ENCODE results near the gene FSCN2. TPM values are rescaled to one million over a fixed set of nuclear protein-coding genes. Genes with fewer than 3 reads are reported as not detected.

The FSCN2 gene
- total RNA-seq, 3 donors from 2014 or later = 0.48 to 3.2 (median 1.6) TPM

DNA sequence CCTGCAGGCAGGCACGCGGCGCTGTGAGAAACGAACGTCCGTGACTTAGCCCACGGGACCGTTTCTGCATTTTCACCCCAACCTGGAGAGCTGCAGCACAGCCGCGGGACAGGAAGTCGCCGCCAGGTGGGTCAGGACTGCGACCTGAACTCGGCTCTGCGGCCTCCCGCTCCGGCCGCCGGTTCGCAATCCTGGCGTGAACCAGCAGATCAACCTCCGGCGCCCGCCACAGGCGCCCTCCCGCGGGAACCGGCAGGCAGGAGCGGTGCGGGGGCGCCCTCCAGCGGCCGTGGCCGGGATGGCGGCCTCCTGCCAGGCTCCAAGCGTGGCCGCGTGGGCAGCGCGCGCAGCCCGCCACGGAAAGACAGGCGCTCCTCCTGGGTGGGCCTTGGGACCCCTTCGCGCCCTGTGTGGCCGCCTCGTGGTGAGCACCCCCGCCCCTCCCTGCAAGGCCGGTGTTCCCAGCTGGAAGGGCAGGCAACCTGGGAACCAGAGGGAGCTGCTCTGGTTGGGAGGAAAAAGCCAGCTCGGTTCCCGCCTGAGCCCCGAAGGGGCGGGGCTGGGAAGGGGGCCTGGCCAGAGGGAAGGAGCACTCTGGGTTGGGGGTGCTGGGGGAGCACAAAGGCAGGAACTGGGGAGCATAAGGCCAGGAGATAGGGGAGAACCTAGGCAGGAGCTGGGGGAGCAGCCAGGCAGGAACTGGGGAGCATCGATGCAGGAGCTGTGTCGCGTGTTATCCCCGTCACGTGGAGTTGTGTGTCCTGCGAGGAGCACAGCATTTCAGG is 43.8 kb upstream of the FSCN2 start:
- Histone ChIP-seq H3K27ac (no peak overlapping the region), H3K27me3 (no peaks in the 10 kb centered on the region), H3K36me3 (no peaks in the 10 kb centered on the region), H3K4me3 (peak overlapping the region; percentile 34 to 68 (median 46)), H3K4me1 (peaks cover 0 to 4% of the 10 kb centered on the region in 2 donors), H3K9me3 (no peaks in the 10 kb centered on the region)
- intact Hi-C loops (cut with DNase I; ENCODE audit: low total_unique reads) = loop anchor here (10.0 kb wide), 1 partner anchor 230 kb away; no protein-coding TSS in a partner anchor
- peak; percentile 78 to 90 for DNase-seq (ENCODE audit: low spot score in 2 of 2)
- TF ChIP-seq POLR2AphosphoS5 (IDR thresholded peaks at IDR 0.05) = peak in 2 of 3 donors; percentile 57 to 67
- TF ChIP-seq, protein P1, sequence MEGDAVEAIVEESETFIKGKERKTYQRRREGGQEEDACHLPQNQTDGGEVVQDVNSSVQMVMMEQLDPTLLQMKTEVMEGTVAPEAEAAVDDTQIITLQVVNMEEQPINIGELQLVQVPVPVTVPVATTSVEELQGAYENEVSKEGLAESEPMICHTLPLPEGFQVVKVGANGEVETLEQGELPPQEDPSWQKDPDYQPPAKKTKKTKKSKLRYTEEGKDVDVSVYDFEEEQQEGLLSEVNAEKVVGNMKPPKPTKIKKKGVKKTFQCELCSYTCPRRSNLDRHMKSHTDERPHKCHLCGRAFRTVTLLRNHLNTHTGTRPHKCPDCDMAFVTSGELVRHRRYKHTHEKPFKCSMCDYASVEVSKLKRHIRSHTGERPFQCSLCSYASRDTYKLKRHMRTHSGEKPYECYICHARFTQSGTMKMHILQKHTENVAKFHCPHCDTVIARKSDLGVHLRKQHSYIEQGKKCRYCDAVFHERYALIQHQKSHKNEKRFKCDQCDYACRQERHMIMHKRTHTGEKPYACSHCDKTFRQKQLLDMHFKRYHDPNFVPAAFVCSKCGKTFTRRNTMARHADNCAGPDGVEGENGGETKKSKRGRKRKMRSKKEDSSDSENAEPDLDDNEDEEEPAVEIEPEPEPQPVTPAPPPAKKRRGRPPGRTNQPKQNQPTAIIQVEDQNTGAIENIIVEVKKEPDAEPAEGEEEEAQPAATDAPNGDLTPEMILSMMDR (IDR thresholded peaks at IDR 0.05) = peak; percentile 80 to 99 (median 82)
- TF ChIP-seq POLR2A (IDR thresholded peaks at IDR 0.05) = no peak

DNA sequence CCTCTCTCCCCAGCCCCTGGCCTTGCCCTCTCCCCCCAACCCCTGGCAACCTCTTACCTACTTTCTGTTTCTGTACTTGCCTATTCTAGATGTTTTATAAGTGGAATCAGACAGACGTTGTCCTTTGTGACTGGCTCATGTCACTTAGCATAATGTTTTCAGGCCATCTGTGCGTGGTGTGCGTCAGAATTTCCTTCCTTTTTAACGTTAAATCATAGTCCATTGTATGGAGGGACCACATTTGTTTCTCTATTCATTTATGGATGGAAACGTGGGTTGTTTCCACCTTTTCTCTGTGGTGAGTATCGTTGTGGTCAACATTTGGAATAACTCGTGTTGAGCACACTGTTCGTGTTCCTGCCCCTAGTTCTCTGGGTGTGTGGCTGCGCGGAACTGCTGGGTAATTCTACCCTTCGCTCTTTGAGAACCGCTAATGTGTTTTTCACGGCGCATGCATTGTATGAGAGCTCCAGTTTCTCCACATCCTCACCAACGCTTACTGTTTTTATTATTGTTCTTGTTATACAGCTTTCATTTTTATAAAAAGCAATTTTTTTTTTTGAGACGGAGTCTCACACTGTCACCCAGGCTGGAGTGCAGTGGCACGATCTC is 41.9 kb upstream of the FSCN2 start:
- Histone ChIP-seq H3K4me1 (peaks cover 0 to 4% of the 10 kb centered on the region in 2 donors), H3K9me3 (no peaks in the 10 kb centered on the region), H3K4me3 (no peak overlapping the region), H3K36me3 (no peaks in the 10 kb centered on the region), H3K27me3 (no peaks in the 10 kb centered on the region), H3K27ac (no peak overlapping the region)
- TF ChIP-seq, protein P1 (IDR thresholded peaks at IDR 0.05) = no peak
- no peak for TF ChIP-seq POLR2AphosphoS5 (IDR thresholded peaks at IDR 0.05)
- TF ChIP-seq POLR2A (IDR thresholded peaks at IDR 0.05) = no peak
- DNase-seq (ENCODE audit: low spot score in 2 of 2) = no peak
- intact Hi-C loops (cut with DNase I; ENCODE audit: low total_unique reads) = loop anchor here (10.0 kb wide), 1 partner anchor 232 kb away; no protein-coding TSS in a partner anchor

DNA sequence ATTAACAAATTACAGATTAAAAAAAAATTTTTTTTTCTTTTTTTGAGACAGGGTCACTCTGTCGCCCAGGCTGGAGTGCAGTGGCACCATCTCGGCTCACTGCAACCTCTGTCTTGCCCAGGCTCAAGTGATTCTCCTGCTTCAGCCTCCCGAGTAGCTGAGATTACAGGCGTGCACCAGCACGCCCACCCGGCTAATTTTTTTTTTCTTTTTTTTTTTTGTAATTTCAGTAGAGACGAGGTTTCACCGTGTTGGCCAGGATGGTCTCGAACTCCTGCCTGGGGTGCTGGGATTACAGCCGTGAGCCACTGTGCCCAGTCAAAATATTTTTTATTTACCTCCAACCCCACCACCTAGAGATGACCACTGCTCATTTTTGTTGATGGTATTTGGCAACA is 41.1 kb upstream of the FSCN2 start:
- H3K4me1 ChIP-seq = peaks cover 0 to 4% of the 10 kb centered on the region in 2 donors
- DNase-seq (ENCODE audit: low spot score in 2 of 2) = no peak
- H3K4me3 ChIP-seq = peak overlapping the region in 1 of 3 donors; percentile 78
- intact Hi-C loops (cut with DNase I; ENCODE audit: low total_unique reads) = loop anchor here (10.0 kb wide), 1 partner anchor 232 kb away; no protein-coding TSS in a partner anchor
- H3K36me3 ChIP-seq = no peaks in the 10 kb centered on the region
- no peak for TF ChIP-seq POLR2A (IDR thresholded peaks at IDR 0.05)
- no peak for TF ChIP-seq POLR2AphosphoS5 (IDR thresholded peaks at IDR 0.05)
- TF ChIP-seq, protein P1 (IDR thresholded peaks at IDR 0.05) = no peak
- H3K27me3 ChIP-seq = no peaks in the 10 kb centered on the region
- no peaks in the 10 kb centered on the region for H3K9me3 ChIP-seq
- no peak overlapping the region for H3K27ac ChIP-seq

DNA sequence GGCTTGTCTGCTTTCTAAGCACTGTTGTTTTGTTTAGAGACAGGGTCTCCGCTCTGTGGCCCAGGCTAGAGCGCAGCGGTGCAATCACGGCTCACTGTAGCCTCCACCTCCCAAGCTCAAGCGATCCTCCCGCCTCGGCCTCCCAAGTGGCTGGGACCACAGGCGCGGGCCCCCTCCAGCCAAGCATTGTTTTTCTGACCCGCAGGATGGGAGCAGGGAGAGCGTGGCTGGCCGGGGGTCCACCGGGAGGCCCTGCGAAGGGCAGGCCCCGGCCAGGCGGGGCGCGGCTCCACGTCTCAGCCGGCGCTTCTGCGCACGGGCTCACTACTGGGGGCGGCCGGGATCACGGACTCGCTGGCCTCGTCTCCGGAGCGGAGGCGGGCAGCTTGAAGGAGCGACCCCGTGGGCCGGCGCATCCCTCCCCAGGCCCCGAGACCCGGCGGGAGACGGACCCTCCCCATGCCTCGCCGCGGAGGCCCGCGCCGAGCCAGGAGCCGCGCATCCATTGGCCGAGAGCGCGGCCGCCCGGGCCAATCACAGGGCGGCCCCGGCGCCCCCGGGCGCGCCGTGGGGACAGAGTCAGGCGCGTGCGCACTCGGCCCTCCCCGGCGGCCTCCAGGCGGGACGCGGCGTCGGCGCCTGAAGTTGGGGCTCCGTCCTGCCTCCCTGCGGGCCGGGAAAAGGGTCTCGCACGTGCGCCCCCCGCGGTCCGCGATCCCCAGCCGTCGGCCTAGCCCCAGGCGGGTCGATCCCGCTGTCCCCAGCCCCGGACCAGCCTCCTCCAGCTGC is 40.5 kb upstream of the FSCN2 start:
- no peaks in the 10 kb centered on the region for H3K27me3 ChIP-seq
- DNase-seq (ENCODE audit: low spot score in 2 of 2) = no peak
- H3K4me3 ChIP-seq = peak overlapping the region; percentile 55 to 78 (median 62)
- H3K27ac ChIP-seq = peak overlapping the region; percentile 6 to 45
- peaks cover 0 to 4% of the 10 kb centered on the region in 2 donors for H3K4me1 ChIP-seq
- no peak for TF ChIP-seq POLR2A (IDR thresholded peaks at IDR 0.05)
- TF ChIP-seq, protein P1 (IDR thresholded peaks at IDR 0.05) = no peak
- no peak for TF ChIP-seq POLR2AphosphoS5 (IDR thresholded peaks at IDR 0.05)
- no peaks in the 10 kb centered on the region for H3K36me3 ChIP-seq
- intact Hi-C loops (cut with DNase I; ENCODE audit: low total_unique reads) = loop anchor here (10.0 kb wide), 1 partner anchor 233 kb away; no protein-coding TSS in a partner anchor
- no peaks in the 10 kb centered on the region for H3K9me3 ChIP-seq

Measured in breast epithelium (tissue), 4 donors.